CD4-positive, alpha-beta T cell (primary cell): ENCODE measurements around the gene ZC3H4. TPM values are rescaled to one million over a fixed set of nuclear protein-coding genes. Genes with fewer than 3 reads are reported as not detected.

Experiments used
- ATAC-seq: fragments of 200-7000 bp; cut with Tn5 transposase; one replicate; pipeline ENCODE4 v1.10.0; 2022; ENCODE audit warnings: mild to moderate bottlenecking; ENCODE audit not compliant: poor library complexity
- CTCF ChIA-PET: fragments of 350-600 bp; sonication (Branson Sonifier 250); formaldehyde crosslinking; loops from one replicate; lab custom pipeline; 2021; ENCODE audit warnings: antibody characterized with exemption, inconsistent platforms; lab: Charles Lee
- POLR2A ChIA-PET: fragments of 350-600 bp; sonication (Branson Sonifier 250); formaldehyde crosslinking; loops from one replicate; lab custom pipeline; 2021; ENCODE audit warnings: antibody characterized with exemption, inconsistent platforms; lab: Charles Lee
- DNase-seq, 14 experiments: peaks; one replicate each; pipeline ENCODE4 v3.0.0-alpha.2; 2013 to 2020; ENCODE audit warnings: mixed read lengths in 2 of 14
- H3K27ac ChIP-seq, 2 donors: one replicate each; pipeline versions ENCODE4 v1.5.1 to v1.7.0; 2013; ENCODE audit warnings: low read length in 2 of 2, low read depth in 1 of 2, mild to moderate bottlenecking in 1 of 2
- H3K27me3 ChIP-seq, 2 experiments: 1 replicate in 1 of 2; 2 replicates in 1 of 2; pipeline versions ENCODE4 v1.6.1 to v1.7.0; 2013; ENCODE audit warnings: low read length in 2 of 2, control low read depth in 1 of 2, mild to moderate bottlenecking in 1 of 2, moderate library complexity in 1 of 2; ENCODE audit not compliant: insufficient read depth in 2 of 2, control insufficient read depth in 1 of 2
- H3K36me3 ChIP-seq: one replicate; pipeline ENCODE4 v1.6.1; 2013; ENCODE audit warnings: low read length, control low read depth; ENCODE audit not compliant: insufficient read depth
- H3K4me1 ChIP-seq: one replicate; pipeline ENCODE4 v1.6.1; 2013; ENCODE audit warnings: low read length, control low read depth; ENCODE audit not compliant: insufficient read depth
- H3K4me3 ChIP-seq: one replicate; pipeline ENCODE4 v1.5.1; 2013; ENCODE audit warnings: mild to moderate bottlenecking, low read length, moderate library complexity
- H3K9me3 ChIP-seq, 2 experiments: 1 replicate in 1 of 2; 2 replicates in 1 of 2; pipeline versions ENCODE4 v1.6.1 to v1.7.0; 2013; ENCODE audit warnings: low read length in 2 of 2, mild to moderate bottlenecking in 2 of 2, control low read depth in 1 of 2, moderate library complexity in 1 of 2; ENCODE audit not compliant: control insufficient read depth in 1 of 2, insufficient read depth in 1 of 2
- H3K27ac Mint-ChIP-seq: one replicate; pipeline ENCODE4 v1.8.0; 2020; ENCODE audit warnings: mixed read lengths
- H3K27me3 Mint-ChIP-seq: one replicate; pipeline ENCODE4 v1.8.0; 2021; ENCODE audit warnings: mixed read lengths
- H3K36me3 Mint-ChIP-seq: one replicate; pipeline ENCODE4 v1.8.0; 2021; ENCODE audit warnings: low read depth, mixed read lengths
- H3K4me1 Mint-ChIP-seq: one replicate; pipeline ENCODE4 v1.8.0; 2021; ENCODE audit warnings: low read depth, mixed read lengths
- H3K4me3 Mint-ChIP-seq: one replicate; pipeline ENCODE4 v1.8.0; 2020; ENCODE audit warnings: mild to moderate bottlenecking, mixed read lengths
- H3K9me3 Mint-ChIP-seq: one replicate; pipeline ENCODE4 v1.8.0; 2020; ENCODE audit warnings: mixed read lengths
- intact Hi-C, 2 experiments: fragments of 100-400 bp; cut with DNase I in 1 of 2; cut with micrococcal nuclease in 1 of 2; formaldehyde crosslinking; loops; one replicate each; pipeline versions ENCODE4 v1.15.1 to v1.9.0; 2023 to 2025; cut with DNase I, micrococcal nuclease
- total RNA-seq, 174 experiments: library from RNA in 2 of 174; stranded (reverse) in 2 of 174; gene quantifications; one replicate each; pipeline ENCODE4 v1.2.3 and lab custom pipeline; 2021 to 2026
- TF ChIP-seq, protein P1 (sequence below): fragments of 200-600 bp; IDR thresholded peaks from one replicate; pipeline ENCODE4 v1.8.0; 2022; ENCODE audit warnings: antibody characterized with exemption, mild to moderate bottlenecking

The ZC3H4 gene
- total RNA-seq, 2 experiments from 2014 or later: 39.4 to 43.7 TPM

- peaks cover 56 to 65% of the 10 kb centered on the region in 2 experiments for H3K27me3 ChIP-seq
- Mint-ChIP-seq H3K27me3 (peaks cover 77% of the 10 kb centered on the region), H3K4me3 (no peak overlapping the region), H3K36me3 (no peaks in the 10 kb centered on the region), H3K27ac (no peak overlapping the region), H3K9me3 (no peaks in the 10 kb centered on the region), H3K4me1 (peaks cover 10% of the 10 kb centered on the region)
- no peak overlapping the region for H3K27ac ChIP-seq
- ChIA-PET POLR2A (interaction anchor here (1.2 to 2.0 kb wide), 3 partner anchors 10 to 20 kb away, joined by 3 to 5 read pairs (median 4); no protein-coding TSS in a partner anchor), CTCF (interaction anchor here (0.8 to 1.3 kb wide), 2 partner anchors 9 to 10 kb away, joined by 4 to 7 read pairs; no protein-coding TSS in a partner anchor)
- intact Hi-C loops: no loop called here
- ATAC-seq (no peak), DNase-seq (no peak)
- TF ChIP-seq, protein P1, sequence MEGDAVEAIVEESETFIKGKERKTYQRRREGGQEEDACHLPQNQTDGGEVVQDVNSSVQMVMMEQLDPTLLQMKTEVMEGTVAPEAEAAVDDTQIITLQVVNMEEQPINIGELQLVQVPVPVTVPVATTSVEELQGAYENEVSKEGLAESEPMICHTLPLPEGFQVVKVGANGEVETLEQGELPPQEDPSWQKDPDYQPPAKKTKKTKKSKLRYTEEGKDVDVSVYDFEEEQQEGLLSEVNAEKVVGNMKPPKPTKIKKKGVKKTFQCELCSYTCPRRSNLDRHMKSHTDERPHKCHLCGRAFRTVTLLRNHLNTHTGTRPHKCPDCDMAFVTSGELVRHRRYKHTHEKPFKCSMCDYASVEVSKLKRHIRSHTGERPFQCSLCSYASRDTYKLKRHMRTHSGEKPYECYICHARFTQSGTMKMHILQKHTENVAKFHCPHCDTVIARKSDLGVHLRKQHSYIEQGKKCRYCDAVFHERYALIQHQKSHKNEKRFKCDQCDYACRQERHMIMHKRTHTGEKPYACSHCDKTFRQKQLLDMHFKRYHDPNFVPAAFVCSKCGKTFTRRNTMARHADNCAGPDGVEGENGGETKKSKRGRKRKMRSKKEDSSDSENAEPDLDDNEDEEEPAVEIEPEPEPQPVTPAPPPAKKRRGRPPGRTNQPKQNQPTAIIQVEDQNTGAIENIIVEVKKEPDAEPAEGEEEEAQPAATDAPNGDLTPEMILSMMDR: no peak
- no peak overlapping the region for H3K4me3 ChIP-seq
- H3K36me3 ChIP-seq: no peaks in the 10 kb centered on the region
- peaks cover 0 to under 1% of the 10 kb centered on the region in 2 experiments for H3K9me3 ChIP-seq
- H3K4me1 ChIP-seq: peaks cover 39% of the 10 kb centered on the region
These were observed 90.8 kb downstream of the ZC3H4 start for GRCh38 chr19:47022541-47023447.

GRCh38 chr19:47022140-47022536 lies 91.4 kb downstream of the ZC3H4 start:
- Histone ChIP-seq H3K36me3 (no peaks in the 10 kb centered on the region), H3K9me3 (no peaks in the 10 kb centered on the region), H3K4me1 (peaks cover 39% of the 10 kb centered on the region), H3K27ac (no peak overlapping the region), H3K4me3 (no peak overlapping the region), H3K27me3 (peaks cover 53 to 60% of the 10 kb centered on the region in 2 experiments)
- ChIA-PET CTCF (interaction anchor here (1.3 kb wide), 1 partner anchor 9 kb away, joined by 7 read pairs; no protein-coding TSS in a partner anchor), POLR2A (interaction anchor here (2.0 kb wide), 1 partner anchor 9 kb away, joined by 5 read pairs; no protein-coding TSS in a partner anchor)
- peaks cover 73% of the 10 kb centered on the region for H3K27me3 Mint-ChIP-seq
- TF ChIP-seq, protein P1: no peak
- DNase-seq (no peak), ATAC-seq (no peak)
- no peaks in the 10 kb centered on the region for H3K9me3 Mint-ChIP-seq
- no peak overlapping the region for H3K4me3 Mint-ChIP-seq
- intact Hi-C loops: no loop called here
- no peaks in the 10 kb centered on the region for H3K36me3 Mint-ChIP-seq
- peaks cover 10% of the 10 kb centered on the region for H3K4me1 Mint-ChIP-seq
- no peak overlapping the region for H3K27ac Mint-ChIP-seq

DNA sequence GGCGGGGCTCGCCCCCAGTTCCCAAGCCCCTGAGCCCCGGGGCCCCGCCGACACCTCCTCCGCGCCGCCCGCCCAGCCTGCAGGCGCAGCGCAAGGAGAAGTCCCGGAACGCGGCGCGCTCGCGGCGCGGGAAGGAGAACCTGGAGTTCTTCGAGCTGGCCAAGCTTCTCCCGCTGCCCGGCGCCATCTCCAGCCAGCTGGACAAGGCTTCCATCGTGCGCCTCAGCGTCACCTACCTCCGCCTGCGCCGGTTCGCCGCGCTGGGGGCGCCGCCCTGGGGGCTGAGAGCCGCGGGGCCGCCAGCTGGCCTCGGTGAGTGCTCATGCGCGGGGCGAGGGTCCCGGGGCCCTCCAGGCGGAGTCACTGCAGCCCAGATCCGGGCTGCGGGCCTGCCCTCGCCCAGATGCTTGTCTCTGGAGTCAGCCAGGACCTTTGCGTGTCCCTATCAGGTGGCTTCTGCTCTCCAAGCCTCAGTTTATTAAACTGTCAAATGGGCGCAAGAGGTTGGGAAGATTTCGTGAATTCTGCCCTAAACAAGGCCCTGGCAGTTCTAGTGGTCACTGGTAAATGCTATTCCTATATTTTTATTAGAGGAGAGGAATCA lies 91.9 kb downstream of the ZC3H4 start:
- H3K4me1 Mint-ChIP-seq: peaks cover 10% of the 10 kb centered on the region
- CTCF ChIA-PET: interaction anchor here (1.3 kb wide), 1 partner anchor 9 kb away, joined by 7 read pairs; no protein-coding TSS in a partner anchor
- intact Hi-C loops: no loop called here
- Histone ChIP-seq H3K27me3 (peaks cover 51 to 60% of the 10 kb centered on the region in 2 experiments), H3K4me3 (no peak overlapping the region), H3K27ac (no peak overlapping the region), H3K36me3 (no peaks in the 10 kb centered on the region), H3K9me3 (no peaks in the 10 kb centered on the region), H3K4me1 (peaks cover 39% of the 10 kb centered on the region)
- no peak for DNase-seq
- H3K4me3 Mint-ChIP-seq: no peak overlapping the region
- POLR2A ChIA-PET: interaction anchor here (2.0 kb wide), 1 partner anchor 9 kb away, joined by 5 read pairs; no protein-coding TSS in a partner anchor
- no peak overlapping the region for H3K27ac Mint-ChIP-seq
- H3K36me3 Mint-ChIP-seq: no peaks in the 10 kb centered on the region
- no peak for ATAC-seq
- TF ChIP-seq, protein P1: no peak
- peaks cover 69% of the 10 kb centered on the region for H3K27me3 Mint-ChIP-seq
- H3K9me3 Mint-ChIP-seq: no peaks in the 10 kb centered on the region
